Measurements from ENCODE around the gene OR2A42.
"Not testable (repeated sequence)": the region's sequence is repeated elsewhere in the genome, so short reads cannot be mapped to it uniquely, and the experiment has no call there.

DNA sequence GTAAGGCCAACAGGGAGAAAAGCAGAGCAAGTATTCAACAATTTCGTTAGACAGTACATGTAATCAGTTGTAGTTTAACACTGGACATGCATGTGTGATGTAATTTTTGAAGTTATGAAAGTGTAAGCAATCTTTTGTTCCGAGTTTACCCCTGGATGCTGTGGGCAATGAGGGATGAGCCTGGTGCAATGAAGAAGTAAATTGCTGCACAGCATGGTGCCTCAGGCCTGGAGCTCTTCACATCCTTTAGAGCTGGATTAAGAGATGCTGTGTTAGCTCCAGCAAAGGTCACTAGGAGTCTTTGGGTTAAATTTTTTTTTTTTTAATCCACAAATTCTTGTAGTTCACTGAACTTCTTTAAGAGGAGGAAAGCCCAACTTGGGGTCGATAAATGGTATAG lies 36.3 kb downstream of the OR2A42 start:
- TF ChIP-seq, protein P1, sequence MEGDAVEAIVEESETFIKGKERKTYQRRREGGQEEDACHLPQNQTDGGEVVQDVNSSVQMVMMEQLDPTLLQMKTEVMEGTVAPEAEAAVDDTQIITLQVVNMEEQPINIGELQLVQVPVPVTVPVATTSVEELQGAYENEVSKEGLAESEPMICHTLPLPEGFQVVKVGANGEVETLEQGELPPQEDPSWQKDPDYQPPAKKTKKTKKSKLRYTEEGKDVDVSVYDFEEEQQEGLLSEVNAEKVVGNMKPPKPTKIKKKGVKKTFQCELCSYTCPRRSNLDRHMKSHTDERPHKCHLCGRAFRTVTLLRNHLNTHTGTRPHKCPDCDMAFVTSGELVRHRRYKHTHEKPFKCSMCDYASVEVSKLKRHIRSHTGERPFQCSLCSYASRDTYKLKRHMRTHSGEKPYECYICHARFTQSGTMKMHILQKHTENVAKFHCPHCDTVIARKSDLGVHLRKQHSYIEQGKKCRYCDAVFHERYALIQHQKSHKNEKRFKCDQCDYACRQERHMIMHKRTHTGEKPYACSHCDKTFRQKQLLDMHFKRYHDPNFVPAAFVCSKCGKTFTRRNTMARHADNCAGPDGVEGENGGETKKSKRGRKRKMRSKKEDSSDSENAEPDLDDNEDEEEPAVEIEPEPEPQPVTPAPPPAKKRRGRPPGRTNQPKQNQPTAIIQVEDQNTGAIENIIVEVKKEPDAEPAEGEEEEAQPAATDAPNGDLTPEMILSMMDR (conservative IDR thresholded peaks at IDR 0.05) = not testable (repeated sequence)
- TF ChIP-seq EZH2 (IDR thresholded peaks at IDR 0.05; ENCODE audit: low read depth) = not testable (repeated sequence)

Measured in PC-9 (cell line).